K562 (cell line): ENCODE data around the gene EFCC1. TPM values are rescaled to one million over a fixed set of nuclear protein-coding genes. Genes with fewer than 3 reads are reported as not detected.

Source experiments
- ZC3H8 ChIP-seq: fragments of 450-650 bp; IDR thresholded peaks from 2 replicates; pipeline ENCODE4 v1.6.1; 2017
- ZNF609 ChIP-seq: sonication (generic); formaldehyde crosslinking; IDR thresholded peaks from 2 replicates; pipeline ENCODE4 v1.8.1; 2023; ENCODE audit warnings: missing genetic modification reagents, mild to moderate bottlenecking, borderline replicate concordance
- polyA plus RNA-seq, 8 experiments: library from polyadenylated mRNA; depleted of rRNA in 4 of 8; stranded (reverse) in 5 of 8; unstranded in 3 of 8; fragments of >200 nt; fragmentation: Nextera tagmentation in 2 of 8; fragmentation: Illumina TruSeq in 1 of 8; extraction: Ambion mirVana in 2 of 8; extraction: Trizol in 1 of 8; gene quantifications; 2 replicates each; pipeline versions ENCODE4 v1.2.1 to v1.2.3, GENCODE V29; 2011 to 2014; ENCODE audit warnings: inconsistent platforms in 1 of 8, missing spikeins in 1 of 8
- total RNA-seq, 7 experiments: library from RNA; depleted of rRNA in 6 of 7; stranded (reverse); fragments of >200 nt in 6 of 7; fragmentation: Illumina TruSeq in 2 of 7; extraction: Trizol in 2 of 7; gene quantifications; 2 replicates each; pipeline versions ENCODE4 v1.2.1 to v1.2.3, GENCODE V29; 2011 to 2021; ENCODE audit warnings: low replicate concordance in 1 of 7
- TF ChIP-seq, protein P1 (sequence below): sonication (generic); formaldehyde crosslinking; IDR thresholded peaks from 2 replicates; pipeline ENCODE4 v1.8.1; 2023; ENCODE audit warnings: mild to moderate bottlenecking, missing genetic modification reagents
- TF ChIP-seq, protein P2 (sequence below): fragments of 250-450 bp; sonication (Bioruptor Pico); IDR thresholded peaks from 2 replicates; pipeline ENCODE4 v1.4.0; 2020; ENCODE audit warnings: mild to moderate bottlenecking, moderate library complexity, borderline replicate concordance

Gene EFCC1
- total and polyA plus RNA-seq, 9 of the 15 experiments (the other 6 are each of a cell fraction or from before 2014, with no cell fraction given), result not detected

GRCh38 chr3:129021140-129021551 lies 20.0 kb downstream of the EFCC1 start (continued):
- TF ChIP-seq, protein P1, sequence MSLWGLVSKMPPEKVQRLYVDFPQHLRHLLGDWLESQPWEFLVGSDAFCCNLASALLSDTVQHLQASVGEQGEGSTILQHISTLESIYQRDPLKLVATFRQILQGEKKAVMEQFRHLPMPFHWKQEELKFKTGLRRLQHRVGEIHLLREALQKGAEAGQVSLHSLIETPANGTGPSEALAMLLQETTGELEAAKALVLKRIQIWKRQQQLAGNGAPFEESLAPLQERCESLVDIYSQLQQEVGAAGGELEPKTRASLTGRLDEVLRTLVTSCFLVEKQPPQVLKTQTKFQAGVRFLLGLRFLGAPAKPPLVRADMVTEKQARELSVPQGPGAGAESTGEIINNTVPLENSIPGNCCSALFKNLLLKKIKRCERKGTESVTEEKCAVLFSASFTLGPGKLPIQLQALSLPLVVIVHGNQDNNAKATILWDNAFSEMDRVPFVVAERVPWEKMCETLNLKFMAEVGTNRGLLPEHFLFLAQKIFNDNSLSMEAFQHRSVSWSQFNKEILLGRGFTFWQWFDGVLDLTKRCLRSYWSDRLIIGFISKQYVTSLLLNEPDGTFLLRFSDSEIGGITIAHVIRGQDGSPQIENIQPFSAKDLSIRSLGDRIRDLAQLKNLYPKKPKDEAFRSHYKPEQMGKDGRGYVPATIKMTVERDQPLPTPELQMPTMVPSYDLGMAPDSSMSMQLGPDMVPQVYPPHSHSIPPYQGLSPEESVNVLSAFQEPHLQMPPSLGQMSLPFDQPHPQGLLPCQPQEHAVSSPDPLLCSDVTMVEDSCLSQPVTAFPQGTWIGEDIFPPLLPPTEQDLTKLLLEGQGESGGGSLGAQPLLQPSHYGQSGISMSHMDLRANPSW (CRISPR knock-in tag), result no peak
- TF ChIP-seq, protein P2, sequence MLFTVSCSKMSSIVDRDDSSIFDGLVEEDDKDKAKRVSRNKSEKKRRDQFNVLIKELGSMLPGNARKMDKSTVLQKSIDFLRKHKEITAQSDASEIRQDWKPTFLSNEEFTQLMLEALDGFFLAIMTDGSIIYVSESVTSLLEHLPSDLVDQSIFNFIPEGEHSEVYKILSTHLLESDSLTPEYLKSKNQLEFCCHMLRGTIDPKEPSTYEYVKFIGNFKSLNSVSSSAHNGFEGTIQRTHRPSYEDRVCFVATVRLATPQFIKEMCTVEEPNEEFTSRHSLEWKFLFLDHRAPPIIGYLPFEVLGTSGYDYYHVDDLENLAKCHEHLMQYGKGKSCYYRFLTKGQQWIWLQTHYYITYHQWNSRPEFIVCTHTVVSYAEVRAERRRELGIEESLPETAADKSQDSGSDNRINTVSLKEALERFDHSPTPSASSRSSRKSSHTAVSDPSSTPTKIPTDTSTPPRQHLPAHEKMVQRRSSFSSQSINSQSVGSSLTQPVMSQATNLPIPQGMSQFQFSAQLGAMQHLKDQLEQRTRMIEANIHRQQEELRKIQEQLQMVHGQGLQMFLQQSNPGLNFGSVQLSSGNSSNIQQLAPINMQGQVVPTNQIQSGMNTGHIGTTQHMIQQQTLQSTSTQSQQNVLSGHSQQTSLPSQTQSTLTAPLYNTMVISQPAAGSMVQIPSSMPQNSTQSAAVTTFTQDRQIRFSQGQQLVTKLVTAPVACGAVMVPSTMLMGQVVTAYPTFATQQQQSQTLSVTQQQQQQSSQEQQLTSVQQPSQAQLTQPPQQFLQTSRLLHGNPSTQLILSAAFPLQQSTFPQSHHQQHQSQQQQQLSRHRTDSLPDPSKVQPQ, result no peak
- TF ChIP-seq ZC3H8 (no peak), ZNF609 (CRISPR knock-in tag) (no peak)
